Fibroblast of lung (primary cell): Measurements from ENCODE around the gene MMS19. TPM values are rescaled to one million over a fixed set of nuclear protein-coding genes. Genes with fewer than 3 reads are reported as not detected.

Source experiments
- DNase-seq, 2 donors: peaks; one replicate each; pipeline versions ENCODE4 v3.0.0 to v3.0.0-alpha.2; 2010; ENCODE audit warnings: low read depth in 2 of 2
- H2AFZ ChIP-seq: 2 replicates; pipeline ENCODE4 v1.5.1; 2012; ENCODE audit warnings: low read length, control low read depth, inconsistent platforms
- H3K27ac ChIP-seq: 2 replicates; pipeline ENCODE4 v1.5.1; 2011; ENCODE audit warnings: low read length, control low read depth; ENCODE audit not compliant: insufficient read depth
- H3K27me3 ChIP-seq: 2 replicates; pipeline ENCODE4 v1.5.1; 2011; ENCODE audit warnings: mild to moderate bottlenecking, low read length; ENCODE audit not compliant: control insufficient read depth, insufficient read depth
- H3K36me3 ChIP-seq: 2 replicates; pipeline ENCODE4 v1.5.1; 2011; ENCODE audit warnings: low read length; ENCODE audit not compliant: control insufficient read depth, insufficient read depth
- H3K4me1 ChIP-seq: 2 replicates; pipeline ENCODE4 v1.5.1; 2011; ENCODE audit warnings: low read length; ENCODE audit not compliant: control insufficient read depth, insufficient read depth; ENCODE audit errors: extremely low read depth
- H3K4me2 ChIP-seq: 2 replicates; pipeline ENCODE4 v1.5.1; 2011; ENCODE audit warnings: low read length, control low read depth; ENCODE audit not compliant: insufficient read depth; ENCODE audit errors: extremely low read depth
- H3K4me3 ChIP-seq, 4 experiments: fragments of 200-600 bp in 1 of 4; sonication (generic) in 1 of 4; replicated peaks in 1 of 4; 2 replicates each; pipeline ENCODE4 v1.5.1; 2011 to 2016; ENCODE audit warnings: low read length in 4 of 4, low read depth in 3 of 4, mild to moderate bottlenecking in 3 of 4, control low read depth in 2 of 4, inconsistent platforms in 1 of 4, mixed read lengths in 1 of 4; ENCODE audit not compliant: insufficient read depth in 1 of 4; ENCODE audit errors: control extremely low read depth in 1 of 4
- H3K79me2 ChIP-seq: 2 replicates; pipeline ENCODE4 v1.5.1; 2012; ENCODE audit warnings: mild to moderate bottlenecking, low read length, inconsistent platforms; ENCODE audit not compliant: control insufficient read depth, insufficient read depth
- H3K9ac ChIP-seq: 2 replicates; pipeline ENCODE4 v1.5.1; 2011; ENCODE audit warnings: mild to moderate bottlenecking, low read length, control low read depth; ENCODE audit not compliant: insufficient read depth
- H3K9me3 ChIP-seq: 2 replicates; pipeline ENCODE4 v1.5.1; 2012; ENCODE audit warnings: low read depth, low read length; ENCODE audit not compliant: control insufficient read depth, insufficient read depth
- H4K20me1 ChIP-seq: 2 replicates; pipeline ENCODE4 v1.5.1; 2011; ENCODE audit warnings: low read length; ENCODE audit not compliant: control insufficient read depth, insufficient read depth; ENCODE audit errors: extremely low read depth
- EZH2 ChIP-seq: IDR thresholded peaks from 2 replicates; pipeline ENCODE4 v1.5.1; 2012; ENCODE audit warnings: low read length, control low read depth, mild to moderate bottlenecking; ENCODE audit errors: missing control alignments
- polyA minus RNA-seq: library from RNA; depleted of rRNA, polyadenylated mRNA; stranded (reverse); fragments of >200 nt; gene quantifications from 2 replicates; pipeline ENCODE4 v1.2.3, GENCODE V29; 2011; ENCODE audit warnings: low replicate concordance
- polyA plus RNA-seq, 2 donors: library from polyadenylated mRNA; depleted of rRNA in 1 of 2; stranded (reverse) in 1 of 2; unstranded in 1 of 2; fragments of >200 nt; gene quantifications; 2 replicates each; pipeline ENCODE4 v1.2.1, GENCODE V29; 2011 to 2012; ENCODE audit warnings: missing spikeins in 1 of 2
- total RNA-seq: library from RNA; depleted of rRNA; stranded (reverse); fragments of >200 nt; gene quantifications from 2 replicates; pipeline ENCODE4 v1.2.1, GENCODE V29; 2014
- TF ChIP-seq, protein P1 (sequence below), 2 donors: IDR thresholded peaks in 1 of 2; conservative IDR thresholded peaks in 1 of 2; 1 replicate in 1 of 2; 2 replicates in 1 of 2; pipeline ENCODE4 v1.5.1; 2011 to 2012; ENCODE audit warnings: low read length in 2 of 2, control low read depth in 1 of 2, inconsistent platforms in 1 of 2, low read depth in 1 of 2, mild to moderate bottlenecking in 1 of 2

MMS19 gene, protein sequence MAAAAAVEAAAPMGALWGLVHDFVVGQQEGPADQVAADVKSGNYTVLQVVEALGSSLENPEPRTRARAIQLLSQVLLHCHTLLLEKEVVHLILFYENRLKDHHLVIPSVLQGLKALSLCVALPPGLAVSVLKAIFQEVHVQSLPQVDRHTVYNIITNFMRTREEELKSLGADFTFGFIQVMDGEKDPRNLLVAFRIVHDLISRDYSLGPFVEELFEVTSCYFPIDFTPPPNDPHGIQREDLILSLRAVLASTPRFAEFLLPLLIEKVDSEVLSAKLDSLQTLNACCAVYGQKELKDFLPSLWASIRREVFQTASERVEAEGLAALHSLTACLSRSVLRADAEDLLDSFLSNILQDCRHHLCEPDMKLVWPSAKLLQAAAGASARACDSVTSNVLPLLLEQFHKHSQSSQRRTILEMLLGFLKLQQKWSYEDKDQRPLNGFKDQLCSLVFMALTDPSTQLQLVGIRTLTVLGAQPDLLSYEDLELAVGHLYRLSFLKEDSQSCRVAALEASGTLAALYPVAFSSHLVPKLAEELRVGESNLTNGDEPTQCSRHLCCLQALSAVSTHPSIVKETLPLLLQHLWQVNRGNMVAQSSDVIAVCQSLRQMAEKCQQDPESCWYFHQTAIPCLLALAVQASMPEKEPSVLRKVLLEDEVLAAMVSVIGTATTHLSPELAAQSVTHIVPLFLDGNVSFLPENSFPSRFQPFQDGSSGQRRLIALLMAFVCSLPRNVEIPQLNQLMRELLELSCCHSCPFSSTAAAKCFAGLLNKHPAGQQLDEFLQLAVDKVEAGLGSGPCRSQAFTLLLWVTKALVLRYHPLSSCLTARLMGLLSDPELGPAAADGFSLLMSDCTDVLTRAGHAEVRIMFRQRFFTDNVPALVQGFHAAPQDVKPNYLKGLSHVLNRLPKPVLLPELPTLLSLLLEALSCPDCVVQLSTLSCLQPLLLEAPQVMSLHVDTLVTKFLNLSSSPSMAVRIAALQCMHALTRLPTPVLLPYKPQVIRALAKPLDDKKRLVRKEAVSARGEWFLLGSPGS
- 43.7 and 64.7 TPM in 2 replicates for total RNA-seq
- polyA plus RNA-seq, result 44.7 and 53.9 TPM in 2 replicates
- polyA plus RNA-seq (2012), result 49.4 and 55.7 TPM in 2 replicates
- polyA minus RNA-seq, result 171 and 187 TPM in 2 replicates

DNA sequence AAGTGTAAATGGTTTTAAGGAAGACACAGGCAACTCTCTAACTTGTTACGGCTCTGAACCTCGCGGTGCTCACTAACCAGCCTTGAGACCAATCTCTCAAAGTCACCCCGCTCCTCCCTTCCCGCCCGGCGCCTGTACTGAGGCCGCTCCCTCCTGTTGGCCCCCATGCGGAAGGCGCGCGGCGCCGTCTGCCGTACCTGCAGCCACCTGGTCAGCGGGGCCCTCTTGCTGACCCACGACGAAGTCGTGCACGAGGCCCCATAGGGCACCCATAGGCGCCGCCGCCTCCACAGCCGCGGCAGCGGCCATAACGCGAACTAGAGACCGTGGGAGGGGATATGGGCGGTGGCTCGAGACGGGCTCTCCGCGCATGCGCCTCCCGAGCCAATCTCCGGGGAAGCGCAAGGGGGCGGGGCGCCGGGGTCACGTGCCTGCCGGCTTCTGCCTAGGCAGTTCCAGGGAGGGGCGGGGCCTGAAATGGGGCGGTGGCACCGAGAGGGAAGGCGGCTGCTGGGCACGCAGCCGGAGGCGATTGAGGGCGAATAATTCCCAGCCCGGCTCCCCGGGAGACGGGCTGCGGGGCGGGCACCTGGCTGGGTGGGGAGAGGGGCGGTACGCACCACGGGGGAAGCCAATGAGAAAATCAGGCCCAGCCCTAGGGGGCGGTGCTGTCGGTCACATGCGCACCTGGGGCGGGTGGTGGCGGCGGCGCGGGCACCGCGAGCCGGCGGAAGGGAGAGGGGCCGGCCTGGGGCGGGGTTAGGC is at the start of gene MMS19:
MMS19 (minus strand) TSS at position 347 of the 765 bp plus-strand sequence; CDS start at position 309, 38 bp downstream.
- TF ChIP-seq, protein P1, sequence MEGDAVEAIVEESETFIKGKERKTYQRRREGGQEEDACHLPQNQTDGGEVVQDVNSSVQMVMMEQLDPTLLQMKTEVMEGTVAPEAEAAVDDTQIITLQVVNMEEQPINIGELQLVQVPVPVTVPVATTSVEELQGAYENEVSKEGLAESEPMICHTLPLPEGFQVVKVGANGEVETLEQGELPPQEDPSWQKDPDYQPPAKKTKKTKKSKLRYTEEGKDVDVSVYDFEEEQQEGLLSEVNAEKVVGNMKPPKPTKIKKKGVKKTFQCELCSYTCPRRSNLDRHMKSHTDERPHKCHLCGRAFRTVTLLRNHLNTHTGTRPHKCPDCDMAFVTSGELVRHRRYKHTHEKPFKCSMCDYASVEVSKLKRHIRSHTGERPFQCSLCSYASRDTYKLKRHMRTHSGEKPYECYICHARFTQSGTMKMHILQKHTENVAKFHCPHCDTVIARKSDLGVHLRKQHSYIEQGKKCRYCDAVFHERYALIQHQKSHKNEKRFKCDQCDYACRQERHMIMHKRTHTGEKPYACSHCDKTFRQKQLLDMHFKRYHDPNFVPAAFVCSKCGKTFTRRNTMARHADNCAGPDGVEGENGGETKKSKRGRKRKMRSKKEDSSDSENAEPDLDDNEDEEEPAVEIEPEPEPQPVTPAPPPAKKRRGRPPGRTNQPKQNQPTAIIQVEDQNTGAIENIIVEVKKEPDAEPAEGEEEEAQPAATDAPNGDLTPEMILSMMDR (conservative IDR thresholded peaks at IDR 0.05 in 1 of 2, IDR thresholded peaks at IDR 0.05 in 1 of 2; ENCODE audit: low read depth in 1 of 2, low read length in 2 of 2), result no peak
- no peak for TF ChIP-seq EZH2
- Histone ChIP-seq H2AFZ (peak within 1 kb of the TSS; percentile 81), H3K36me3 (peaks cover under 1% of the 10 kb centered on the region), H3K4me1 (peaks cover 8% of the 10 kb centered on the region), H3K9ac (peak within 1 kb of the TSS; percentile 90), H3K27me3 (no peaks in the 10 kb centered on the region), H3K9me3 (no peaks in the 10 kb centered on the region), H3K27ac (peak within 1 kb of the TSS; percentile 95), H4K20me1 (no peaks in the 10 kb centered on the region), H3K4me3 (peak within 1 kb of the TSS; percentile 98 to 99 (median 98)), H3K4me2 (peak within 1 kb of the TSS; percentile 84), H3K79me2 (peaks cover 65% of the 10 kb centered on the region)
- peak; percentile 97 to 99 for DNase-seq

DNA sequence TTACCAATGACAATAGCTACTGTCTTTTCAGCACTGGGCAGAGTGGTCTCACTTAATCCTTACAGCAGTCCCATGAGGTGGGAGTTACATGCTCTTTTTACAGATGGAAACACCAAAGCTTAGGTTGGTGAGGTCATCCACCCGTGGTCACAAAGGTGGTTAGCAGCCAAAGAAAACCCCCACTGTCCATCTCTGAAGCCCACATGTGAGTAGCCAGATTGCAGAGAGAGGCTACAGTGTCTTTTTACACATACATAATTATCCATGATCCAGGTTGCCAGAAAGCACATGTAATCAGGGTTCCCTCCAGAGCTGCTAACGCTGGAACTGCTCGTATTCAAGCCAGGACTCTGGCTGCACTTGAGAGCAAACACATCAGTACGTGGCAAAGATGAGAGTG is 49.7 kb upstream of the MMS19 start:
- Histone ChIP-seq H3K36me3 (no peaks in the 10 kb centered on the region), H3K4me2 (no peak overlapping the region), H3K9ac (no peak overlapping the region), H3K9me3 (no peaks in the 10 kb centered on the region), H3K4me1 (peaks cover 13% of the 10 kb centered on the region), H3K4me3 (no peak overlapping the region), H2AFZ (no peak overlapping the region), H3K27ac (no peak overlapping the region), H4K20me1 (no peaks in the 10 kb centered on the region), H3K27me3 (no peaks in the 10 kb centered on the region), H3K79me2 (peaks cover 2% of the 10 kb centered on the region)
- DNase-seq, result peak in 1 of 2 donors; percentile 61
- no peak for TF ChIP-seq EZH2
- TF ChIP-seq, protein P1 (conservative IDR thresholded peaks at IDR 0.05 in 1 of 2, IDR thresholded peaks at IDR 0.05 in 1 of 2; ENCODE audit: low read depth in 1 of 2, low read length in 2 of 2), result no peak
